Muscle layer of colon (tissue), 2 donors: ENCODE measurements around the gene CDH26.

Source experiments
- H3K27ac ChIP-seq: one replicate; pipeline ENCODE4 v1.7.0; 2013; ENCODE audit warnings: low read depth, mild to moderate bottlenecking, low read length, moderate library complexity
- H3K27me3 ChIP-seq, 2 donors: one replicate each; pipeline ENCODE4 v1.7.0; 2013; ENCODE audit warnings: low read length in 2 of 2, mild to moderate bottlenecking in 2 of 2; ENCODE audit not compliant: insufficient read depth in 2 of 2, control insufficient read depth in 1 of 2
- H3K36me3 ChIP-seq: one replicate; pipeline ENCODE4 v1.7.0; 2013; ENCODE audit warnings: mild to moderate bottlenecking, low read length; ENCODE audit not compliant: insufficient read depth
- H3K4me1 ChIP-seq: one replicate; pipeline ENCODE4 v1.7.0; 2013; ENCODE audit warnings: mild to moderate bottlenecking, low read length; ENCODE audit not compliant: insufficient read depth
- H3K4me3 ChIP-seq, 2 donors: one replicate each; pipeline ENCODE4 v1.7.0; 2013; ENCODE audit warnings: low read length in 2 of 2, low read depth in 1 of 2, mild to moderate bottlenecking in 1 of 2, moderate library complexity in 1 of 2
- H3K9ac ChIP-seq: one replicate; pipeline ENCODE4 v1.7.0; 2013; ENCODE audit warnings: low read length
- H3K9me3 ChIP-seq: one replicate; pipeline ENCODE4 v1.7.0; 2013; ENCODE audit warnings: mild to moderate bottlenecking, low read length
- donor health status: abdominal sarcoma.
- donor health status: Adenocarcinoma of cecum.

CDH26 gene

DNA sequence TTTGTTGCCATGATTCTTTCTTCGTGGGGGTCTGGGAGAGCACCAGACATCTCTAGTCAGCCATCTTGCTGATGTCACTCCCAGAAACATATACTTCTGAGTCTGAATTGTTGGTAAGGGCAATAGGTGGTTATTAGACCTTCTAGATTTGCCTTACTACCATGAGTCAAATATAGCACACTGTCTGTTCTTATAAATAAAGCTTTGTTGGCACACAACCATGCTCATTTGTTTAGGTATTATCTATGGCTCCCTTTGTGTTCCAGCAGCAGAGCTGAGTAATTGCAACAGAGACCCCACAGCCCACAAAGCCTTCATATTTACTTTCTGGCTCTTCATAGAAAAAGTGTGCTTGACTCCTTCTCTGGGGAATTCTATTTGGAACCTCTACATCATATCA, 62.9 kb downstream of the CDH26 start:
- no peaks in the 10 kb centered on the region for H3K27me3 ChIP-seq
- no peaks in the 10 kb centered on the region for H3K36me3 ChIP-seq
- no peak overlapping the region for H3K27ac ChIP-seq
- no peak overlapping the region for H3K9ac ChIP-seq
- no peaks in the 10 kb centered on the region for H3K4me1 ChIP-seq
- H3K9me3 ChIP-seq: peaks cover 4% of the 10 kb centered on the region
- H3K4me3 ChIP-seq: no peak overlapping the region

- Histone ChIP-seq H3K4me3 (no peak overlapping the region), H3K9me3 (no peaks in the 10 kb centered on the region), H3K9ac (no peak overlapping the region), H3K27me3 (no peaks in the 10 kb centered on the region), H3K36me3 (no peaks in the 10 kb centered on the region), H3K4me1 (no peaks in the 10 kb centered on the region), H3K27ac (no peak overlapping the region)
These were observed 64.6 kb downstream of the CDH26 start for GRCh38 chr20:60022849-60023248.

- Histone ChIP-seq H3K36me3 (no peaks in the 10 kb centered on the region), H3K9ac (no peak overlapping the region), H3K27me3 (no peaks in the 10 kb centered on the region), H3K4me1 (no peaks in the 10 kb centered on the region), H3K9me3 (no peaks in the 10 kb centered on the region), H3K4me3 (no peak overlapping the region), H3K27ac (no peak overlapping the region)
These were observed 66.0 kb downstream of the CDH26 start for GRCh38 chr20:60024245-60024644.

GRCh38 chr20:60024801-60025200, 66.6 kb downstream of the CDH26 start:
- H3K4me3 ChIP-seq: no peak overlapping the region
- no peaks in the 10 kb centered on the region for H3K4me1 ChIP-seq

DNA sequence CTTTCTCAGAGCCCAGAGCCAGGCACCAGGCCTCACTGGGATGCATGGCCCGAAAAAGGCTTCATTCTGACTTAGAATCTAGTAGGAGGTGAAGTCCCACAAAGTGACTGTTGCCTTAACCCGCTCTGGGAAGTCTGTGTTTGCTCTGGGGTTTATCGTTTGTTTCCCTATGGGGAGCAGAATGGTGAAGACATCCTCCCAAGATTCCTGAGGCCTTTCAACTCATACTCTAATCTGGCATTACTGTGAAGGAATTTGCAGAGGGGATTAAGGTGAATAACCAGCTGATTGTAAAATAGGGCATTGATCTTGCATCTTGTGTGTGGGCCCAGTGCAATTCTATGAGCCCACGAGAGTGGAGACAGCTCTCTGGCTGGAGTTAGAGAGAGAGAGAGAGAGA, 67.8 kb downstream of the CDH26 start:
- H3K27ac ChIP-seq: no peak overlapping the region
- no peaks in the 10 kb centered on the region for H3K4me1 ChIP-seq
- no peak overlapping the region for H3K9ac ChIP-seq

More at GRCh38 chr20:60024801-60025200, 66.6 kb downstream of the CDH26 start:
- Histone ChIP-seq H3K27me3 (no peaks in the 10 kb centered on the region), H3K36me3 (no peaks in the 10 kb centered on the region), H3K9me3 (no peaks in the 10 kb centered on the region), H3K9ac (no peak overlapping the region), H3K27ac (no peak overlapping the region)

DNA sequence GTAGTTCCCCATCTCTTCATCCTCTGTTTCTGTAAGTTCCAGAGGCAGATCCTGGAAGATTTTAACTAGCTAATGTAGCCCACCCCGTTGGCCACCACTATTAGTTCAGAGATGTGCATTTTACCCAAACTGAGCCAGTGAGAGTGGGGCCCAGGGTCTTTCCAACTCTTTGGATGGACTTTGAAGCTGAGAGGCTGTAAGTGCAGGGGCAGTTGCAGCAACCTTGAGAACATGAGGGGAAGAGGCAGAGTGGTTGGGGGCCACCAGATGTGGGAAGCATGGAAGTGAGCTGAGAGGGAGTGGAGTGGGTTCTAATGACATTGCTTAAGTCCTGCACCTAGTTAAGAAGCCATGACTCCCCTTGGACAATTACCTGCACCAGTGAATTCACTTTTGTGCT, 72.2 kb downstream of the CDH26 start:
- H3K4me3 ChIP-seq: no peak overlapping the region
- no peaks in the 10 kb centered on the region for H3K4me1 ChIP-seq

More for the DNA sequence above, 67.8 kb downstream of the CDH26 start:
- no peaks in the 10 kb centered on the region for H3K36me3 ChIP-seq
- no peaks in the 10 kb centered on the region for H3K27me3 ChIP-seq
- no peaks in the 10 kb centered on the region for H3K9me3 ChIP-seq
- H3K4me3 ChIP-seq: no peak overlapping the region

DNA sequence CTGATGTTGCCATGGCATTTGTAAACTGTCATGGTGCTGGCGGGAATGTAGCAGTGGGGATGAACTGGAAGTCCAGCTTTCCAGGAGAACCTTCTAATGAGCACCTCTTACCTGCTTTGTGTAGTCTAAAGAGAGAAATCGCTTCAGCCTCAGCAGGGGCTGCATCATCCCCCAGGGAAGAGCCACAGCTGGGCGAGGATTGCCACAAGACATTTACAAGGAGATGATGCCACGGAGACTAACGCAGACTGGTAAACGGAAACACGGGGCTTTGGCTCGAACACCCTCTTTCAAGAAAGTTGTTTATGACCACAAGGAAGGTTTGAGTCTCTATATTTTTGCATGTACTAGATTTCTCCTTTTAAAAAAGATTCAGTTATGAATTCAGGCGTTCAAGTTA, 72.9 kb downstream of the CDH26 start:
- no peaks in the 10 kb centered on the region for H3K9me3 ChIP-seq
- no peak overlapping the region for H3K4me3 ChIP-seq
- no peaks in the 10 kb centered on the region for H3K36me3 ChIP-seq
- H3K4me1 ChIP-seq: no peaks in the 10 kb centered on the region
- H3K27me3 ChIP-seq: no peaks in the 10 kb centered on the region
- no peak overlapping the region for H3K9ac ChIP-seq
- no peak overlapping the region for H3K27ac ChIP-seq

More for the DNA sequence above, 72.2 kb downstream of the CDH26 start:
- H3K27ac ChIP-seq: no peak overlapping the region
- no peaks in the 10 kb centered on the region for H3K36me3 ChIP-seq
- no peaks in the 10 kb centered on the region for H3K27me3 ChIP-seq
- H3K9ac ChIP-seq: no peak overlapping the region
- no peaks in the 10 kb centered on the region for H3K9me3 ChIP-seq

GRCh38 chr20:60034231-60035110, 76.2 kb downstream of the CDH26 start:
- H3K36me3 ChIP-seq: no peaks in the 10 kb centered on the region
- no peaks in the 10 kb centered on the region for H3K9me3 ChIP-seq
- no peak overlapping the region for H3K27ac ChIP-seq
- no peak overlapping the region for H3K4me3 ChIP-seq
- H3K27me3 ChIP-seq: no peaks in the 10 kb centered on the region
- no peaks in the 10 kb centered on the region for H3K4me1 ChIP-seq
- H3K9ac ChIP-seq: no peak overlapping the region

GRCh38 chr20:60035486-60035885, 77.3 kb downstream of the CDH26 start:
- no peaks in the 10 kb centered on the region for H3K27me3 ChIP-seq
- no peak overlapping the region for H3K9ac ChIP-seq
- H3K36me3 ChIP-seq: no peaks in the 10 kb centered on the region
- no peaks in the 10 kb centered on the region for H3K4me1 ChIP-seq
- no peak overlapping the region for H3K27ac ChIP-seq
- no peaks in the 10 kb centered on the region for H3K9me3 ChIP-seq
- H3K4me3 ChIP-seq: no peak overlapping the region

DNA sequence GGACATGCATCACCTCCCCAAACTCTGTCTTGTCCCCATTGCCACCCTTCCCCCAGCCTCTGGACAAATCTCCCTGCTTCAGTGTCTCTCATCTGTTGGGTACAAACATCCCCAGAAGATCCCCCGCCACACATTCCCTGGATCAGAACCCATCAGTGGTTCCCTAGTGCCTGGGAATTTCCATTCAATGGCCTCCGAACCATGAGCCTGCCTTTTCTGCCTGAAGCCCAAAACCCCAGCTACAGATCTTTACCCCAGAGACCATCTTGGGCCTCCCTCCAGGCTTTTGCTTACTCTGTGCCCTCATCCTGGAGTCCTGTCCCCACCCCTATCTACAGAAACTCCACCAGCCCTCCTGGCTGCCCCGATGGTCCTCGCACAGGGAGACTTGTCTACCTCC, 78.1 kb downstream of the CDH26 start:
- H3K27ac ChIP-seq: no peak overlapping the region

DNA sequence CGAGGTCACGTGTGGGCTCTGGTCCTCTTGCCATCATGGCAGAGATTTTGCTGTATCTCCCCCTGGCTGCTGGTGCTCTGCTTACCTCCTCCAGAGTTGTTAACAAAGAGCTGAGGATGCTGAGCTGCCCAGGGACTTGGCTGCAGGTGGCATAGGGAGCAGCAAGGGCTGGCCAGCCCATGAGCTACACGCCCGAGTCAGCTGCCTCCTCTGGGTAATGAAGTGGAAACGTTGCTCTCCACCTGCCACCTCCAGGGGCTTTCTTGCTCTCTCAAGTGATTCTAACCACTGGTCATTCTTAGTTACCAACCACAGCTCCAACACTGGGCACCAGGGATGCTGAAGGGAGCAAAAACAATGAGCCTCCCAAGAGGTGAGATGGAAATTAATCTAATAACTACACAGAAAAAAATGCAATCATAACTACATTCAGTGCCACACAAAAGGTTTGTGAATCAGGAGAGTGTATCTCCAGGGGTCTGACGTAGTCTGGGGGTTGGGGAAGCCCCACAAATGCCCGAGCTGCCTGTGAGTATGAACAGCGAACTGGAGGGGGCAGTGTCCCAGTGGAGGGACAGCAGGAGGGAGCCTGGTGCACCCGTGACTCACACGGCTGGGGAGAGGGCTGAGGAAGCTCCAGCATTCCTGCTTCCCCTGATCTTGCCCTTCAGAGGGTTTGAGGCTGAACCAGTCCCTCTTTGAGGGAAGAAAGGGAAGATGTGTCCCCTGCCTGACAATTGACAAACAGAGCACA, 78.7 kb downstream of the CDH26 start:
- no peaks in the 10 kb centered on the region for H3K36me3 ChIP-seq
- no peak overlapping the region for H3K4me3 ChIP-seq
- no peaks in the 10 kb centered on the region for H3K9me3 ChIP-seq
- H3K4me1 ChIP-seq: no peaks in the 10 kb centered on the region
- H3K27me3 ChIP-seq: no peaks in the 10 kb centered on the region
- H3K9ac ChIP-seq: no peak overlapping the region
- no peak overlapping the region for H3K27ac ChIP-seq

More for the DNA sequence above, 78.1 kb downstream of the CDH26 start:
- no peaks in the 10 kb centered on the region for H3K27me3 ChIP-seq
- no peak overlapping the region for H3K4me3 ChIP-seq
- H3K9ac ChIP-seq: no peak overlapping the region
- H3K4me1 ChIP-seq: no peaks in the 10 kb centered on the region
- H3K36me3 ChIP-seq: no peaks in the 10 kb centered on the region
- H3K9me3 ChIP-seq: no peaks in the 10 kb centered on the region
